Endothelial cell of umbilical vein (primary cell): ENCODE results near the gene AXIN2. TPM values are rescaled to one million over a fixed set of nuclear protein-coding genes. Genes with fewer than 3 reads are reported as not detected.

Experiments
- BruUV-seq: library from RNA; stranded (reverse); fragments of 400-500 nt; replicated peaks from 2 replicates; lab custom pipeline; 2021; lab: Mats Ljungman, UMichigan
- CTCF ChIA-PET: fragments of 300-600, 350-600 bp; sonication (Branson Sonifier 250); formaldehyde crosslinking; loops from one replicate; lab custom pipeline; 2021; ENCODE audit warnings: antibody characterized with exemption, inconsistent platforms; lab: Charles Lee
- POLR2A ChIA-PET: fragments of 300-600, 350-600 bp; sonication (Branson Sonifier 250); formaldehyde crosslinking; loops from one replicate; lab custom pipeline; 2021; ENCODE audit warnings: antibody characterized with exemption, inconsistent platforms; lab: Charles Lee
- DNase-seq: peaks from one replicate; pipeline ENCODE4 v3.0.0-alpha.2; 2011; ENCODE audit warnings: low read depth, low spot score
- FAIRE-seq: peaks from 2 replicates; lab custom pipeline; 2011; peaks lifted over from hg19 to GRCh38; lab: Jason Lieb, UNC
- H2AFZ ChIP-seq: 2 replicates; pipeline ENCODE4 v1.6.0; 2012; ENCODE audit warnings: low read depth, low read length, control low read depth, inconsistent platforms
- H3K27ac ChIP-seq: 2 replicates; pipeline ENCODE4 v1.5.1; 2011; ENCODE audit warnings: low read depth, mild to moderate bottlenecking, control low read depth, low read length, moderate library complexity; ENCODE audit not compliant: insufficient read depth
- H3K27me3 ChIP-seq, 2 experiments: 2 replicates each; pipeline versions ENCODE4 v1.6.0 to v1.6.1; 2011; ENCODE audit warnings: low read length in 2 of 2, mixed read lengths in 1 of 2; ENCODE audit not compliant: control insufficient read depth in 2 of 2, insufficient read depth in 2 of 2
- H3K36me3 ChIP-seq, 2 experiments: 2 replicates in 1 of 2; 3 replicates in 1 of 2; pipeline ENCODE4 v1.5.1; 2011; ENCODE audit warnings: low read length in 2 of 2, mild to moderate bottlenecking in 1 of 2, moderate library complexity in 1 of 2; ENCODE audit not compliant: control insufficient read depth in 2 of 2, insufficient read depth in 2 of 2; ENCODE audit errors: extremely low read depth in 1 of 2
- H3K4me1 ChIP-seq: 3 replicates; pipeline ENCODE4 v1.5.1; 2011; ENCODE audit warnings: mild to moderate bottlenecking, low read length; ENCODE audit not compliant: control insufficient read depth, insufficient read depth; ENCODE audit errors: extremely low read depth
- H3K4me2 ChIP-seq: 2 replicates; pipeline ENCODE4 v1.6.1; 2011; ENCODE audit warnings: low read length, control low read depth, mixed read lengths; ENCODE audit not compliant: insufficient read depth
- H3K4me3 ChIP-seq, 3 experiments: fragments of 200-600 bp in 1 of 3; sonication (generic), shearing (Covaris generic) in 1 of 3; replicated peaks in 1 of 3; 2 replicates each; pipeline ENCODE4 v1.5.1; 2011 to 2016; ENCODE audit warnings: control low read depth in 3 of 3, low read length in 3 of 3, mild to moderate bottlenecking in 2 of 3, inconsistent platforms in 1 of 3, low read depth in 1 of 3, moderate library complexity in 1 of 3; ENCODE audit not compliant: insufficient read depth in 1 of 3
- H3K79me2 ChIP-seq: 2 replicates; pipeline ENCODE4 v1.6.0; 2012; ENCODE audit warnings: low read length, inconsistent platforms; ENCODE audit not compliant: control insufficient read depth, insufficient read depth
- H3K9ac ChIP-seq: replicated peaks from 2 replicates; pipeline ENCODE3; 2011; ENCODE audit warnings: low read length, control low read depth; ENCODE audit not compliant: insufficient read depth; ENCODE audit errors: extremely low read depth
- H3K9me1 ChIP-seq: replicated peaks from 3 replicates; pipeline ENCODE4 v1.6.0; 2011; ENCODE audit warnings: mild to moderate bottlenecking, low read length; ENCODE audit not compliant: control insufficient read depth, insufficient read depth; ENCODE audit errors: extremely low read depth
- H3K9me3 ChIP-seq: replicated peaks from 2 replicates; pipeline ENCODE4 v1.5.1; 2012; ENCODE audit warnings: low read length, inconsistent platforms; ENCODE audit not compliant: control insufficient read depth, insufficient read depth
- H4K20me1 ChIP-seq: replicated peaks from 2 replicates; pipeline ENCODE3; 2011; ENCODE audit warnings: mild to moderate bottlenecking, low read length; ENCODE audit not compliant: control insufficient read depth, insufficient read depth; ENCODE audit errors: extremely low read depth
- EZH2 ChIP-seq: IDR thresholded peaks from 2 replicates; pipeline ENCODE4 v1.6.1; 2012; ENCODE audit warnings: borderline replicate concordance, low read depth, mild to moderate bottlenecking, moderate library complexity, low read length, inconsistent platforms; ENCODE audit not compliant: severe bottlenecking
- FOS ChIP-seq: IDR thresholded peaks from 2 replicates; pipeline ENCODE4 v1.6.1; 2011; ENCODE audit warnings: mild to moderate bottlenecking, low read length, moderate library complexity, borderline replicate concordance; ENCODE audit not compliant: insufficient read depth
- GATA2 ChIP-seq: IDR thresholded peaks from 2 replicates; pipeline ENCODE4 v1.7.0; 2011; ENCODE audit warnings: low read depth, mild to moderate bottlenecking, moderate library complexity, mixed read lengths, low read length; ENCODE audit not compliant: insufficient read length, insufficient read depth
- JUN ChIP-seq: IDR thresholded peaks from 2 replicates; pipeline ENCODE4 v1.6.1; 2011; ENCODE audit warnings: borderline replicate concordance, low read depth; ENCODE audit not compliant: insufficient read length, insufficient read depth
- MYC ChIP-seq: IDR thresholded peaks from one replicate; pipeline ENCODE4 v1.6.1; 2011; ENCODE audit warnings: mild to moderate bottlenecking, low read depth, low read length
- POLR2A ChIP-seq: IDR thresholded peaks from 2 replicates; pipeline ENCODE4 v1.6.1; 2012; ENCODE audit warnings: low read depth, mild to moderate bottlenecking, control low read depth, low read length
- POLR2AphosphoS5 ChIP-seq: IDR thresholded peaks from 2 replicates; pipeline ENCODE4 v1.6.1; 2012; ENCODE audit warnings: low read depth, mild to moderate bottlenecking, control low read depth, low read length, moderate library complexity; ENCODE audit not compliant: insufficient read depth
- dilution Hi-C: fragments of 300-500 bp; cut with MboI; formaldehyde crosslinking; loops from one replicate; pipeline ENCODE4 v1.15.0; 2019; ENCODE audit warnings: low sequenced_read_pairs; ENCODE audit not compliant: extremely low pct_ligation_motif_present
- intact Hi-C: fragments of 100-400 bp; cut with micrococcal nuclease; formaldehyde crosslinking; loops from one replicate; pipeline ENCODE4 v1.10.0; 2022
- polyA plus RNA-seq, 4 experiments: library from polyadenylated mRNA; depleted of rRNA in 3 of 4; stranded (reverse) in 3 of 4; unstranded in 1 of 4; fragments of >200 nt; gene quantifications; 2 replicates each; pipeline versions ENCODE4 v1.2.1 to v1.2.3, GENCODE V29; 2011 to 2012; ENCODE audit warnings: missing spikeins in 1 of 4
- total RNA-seq: library from RNA; stranded (reverse); gene quantifications from 2 replicates; pipeline ENCODE4 v1.2.3, GENCODE V29; 2021
- TF ChIP-seq, protein P1 (sequence below), 2 donors: IDR thresholded peaks; 1 replicate in 1 of 2; 2 replicates in 1 of 2; pipeline ENCODE4 v1.5.1; 2011; ENCODE audit warnings: low read length in 2 of 2, mild to moderate bottlenecking in 2 of 2, moderate library complexity in 2 of 2, control low read depth in 1 of 2, inconsistent platforms in 1 of 2, low read depth in 1 of 2; ENCODE audit not compliant: insufficient read depth in 1 of 2; ENCODE audit errors: extremely low read depth in 1 of 2
- TF ChIP-seq, protein P2 (sequence below): IDR thresholded peaks from 2 replicates; pipeline ENCODE4 v1.6.1; 2011; ENCODE audit not compliant: insufficient read depth, insufficient read length

The AXIN2 gene
- total and polyA plus RNA-seq, 2 donors (not counting 3 experiments of a cell fraction or from before 2014, with no cell fraction given) = 1.3 to 3.0 TPM

DNA sequence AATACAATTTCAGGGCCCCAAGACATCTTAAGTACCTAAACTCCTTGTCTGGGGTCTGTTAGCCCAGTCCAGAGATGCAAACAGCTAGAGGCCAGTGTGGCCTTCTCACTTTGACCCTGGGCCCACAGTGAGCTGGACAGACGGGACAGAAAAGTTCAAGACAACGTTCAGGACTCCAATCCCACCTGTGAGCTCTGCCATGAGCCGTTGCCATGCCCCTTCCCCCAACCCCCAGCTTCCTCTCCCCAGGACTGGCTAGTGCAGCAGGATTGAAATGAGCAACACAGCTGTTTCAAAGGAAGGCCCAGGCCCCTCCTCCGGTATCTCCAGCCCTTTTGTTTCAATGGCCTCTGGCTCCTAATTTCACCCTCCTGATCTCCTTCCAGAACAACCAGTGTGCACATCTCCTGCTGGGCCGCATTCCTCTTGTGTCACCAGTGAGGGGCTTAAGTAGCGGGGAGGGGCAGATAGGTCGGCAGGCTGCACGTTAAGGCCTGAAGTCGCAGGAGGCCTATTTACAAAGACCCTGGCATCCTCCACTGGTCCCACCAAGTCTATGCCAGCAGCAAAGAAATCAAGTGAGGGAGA lies 11.3 kb downstream of the AXIN2 start:
- no peak for FAIRE-seq
- H2AFZ ChIP-seq = no peak overlapping the region
- no peaks in the 10 kb centered on the region for H3K9me3 ChIP-seq
- H3K27me3 ChIP-seq = no peaks in the 10 kb centered on the region
- BruUV-seq = no TSS peak
- H3K36me3 ChIP-seq = no peaks in the 10 kb centered on the region
- H3K9ac ChIP-seq = no peak overlapping the region
- no peaks in the 10 kb centered on the region for H3K9me1 ChIP-seq
- H3K27ac ChIP-seq = no peak overlapping the region
- H3K4me2 ChIP-seq = no peak overlapping the region
- no peaks in the 10 kb centered on the region for H3K79me2 ChIP-seq
- H4K20me1 ChIP-seq = no peaks in the 10 kb centered on the region
- DNase-seq = no peak
- dilution Hi-C loops = no loop called here
- ChIA-PET POLR2A (no interaction called here), CTCF (interaction anchor here (1.4 to 1.6 kb wide), 2 partner anchors 9 to 255 kb away, joined by 3 to 4 read pairs; no protein-coding TSS in a partner anchor)
- no peaks in the 10 kb centered on the region for H3K4me1 ChIP-seq
- TF ChIP-seq GATA2 = no peak
- no peak overlapping the region for H3K4me3 ChIP-seq
- intact Hi-C loops = no loop called here

DNA sequence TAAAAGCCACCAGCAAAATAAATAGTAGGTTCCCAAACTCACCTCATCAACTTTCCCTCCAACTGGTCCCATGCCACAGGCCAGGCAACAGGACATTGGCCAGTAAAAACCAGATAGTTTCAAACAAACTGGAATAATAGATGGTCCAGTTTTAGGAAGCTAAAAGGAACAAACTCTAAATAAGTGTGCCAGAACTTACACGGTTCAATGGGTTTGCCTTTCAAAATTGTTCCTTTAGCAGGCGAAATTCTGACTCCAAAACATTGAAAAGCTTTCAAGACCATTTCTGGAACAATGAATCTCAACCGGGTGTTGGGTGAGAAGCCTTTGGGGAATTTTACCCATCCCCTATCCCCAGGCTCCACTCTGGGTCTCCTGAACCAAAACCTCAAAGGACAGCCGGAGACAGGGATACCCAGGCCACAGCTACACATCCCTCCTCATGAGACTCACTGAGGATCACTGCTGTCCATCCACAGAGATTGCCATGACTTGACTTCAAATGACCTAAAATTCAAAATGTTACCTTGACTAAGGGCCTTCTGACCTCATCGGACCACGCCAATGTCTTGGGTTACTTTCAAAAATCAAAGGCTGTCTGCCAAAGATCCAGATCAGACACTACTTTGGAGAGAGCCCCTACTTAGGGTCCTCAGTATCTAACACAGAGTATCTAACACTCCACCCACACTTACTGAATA lies 13.0 kb downstream of the AXIN2 start:
- no peak overlapping the region for H3K4me3 ChIP-seq
- no peak overlapping the region for H3K9ac ChIP-seq
- CTCF ChIA-PET = interaction anchor here (1.7 kb wide), 1 partner anchor 9 kb away, joined by 3 read pairs; no protein-coding TSS in a partner anchor
- FAIRE-seq (no peak), DNase-seq (no peak)
- no peak overlapping the region for H3K4me2 ChIP-seq
- BruUV-seq = no TSS peak
- H3K27ac ChIP-seq = no peak overlapping the region
- no peaks in the 10 kb centered on the region for H3K9me3 ChIP-seq
- H3K9me1 ChIP-seq = no peaks in the 10 kb centered on the region
- no peak for TF ChIP-seq MYC
- TF ChIP-seq, protein P1, sequence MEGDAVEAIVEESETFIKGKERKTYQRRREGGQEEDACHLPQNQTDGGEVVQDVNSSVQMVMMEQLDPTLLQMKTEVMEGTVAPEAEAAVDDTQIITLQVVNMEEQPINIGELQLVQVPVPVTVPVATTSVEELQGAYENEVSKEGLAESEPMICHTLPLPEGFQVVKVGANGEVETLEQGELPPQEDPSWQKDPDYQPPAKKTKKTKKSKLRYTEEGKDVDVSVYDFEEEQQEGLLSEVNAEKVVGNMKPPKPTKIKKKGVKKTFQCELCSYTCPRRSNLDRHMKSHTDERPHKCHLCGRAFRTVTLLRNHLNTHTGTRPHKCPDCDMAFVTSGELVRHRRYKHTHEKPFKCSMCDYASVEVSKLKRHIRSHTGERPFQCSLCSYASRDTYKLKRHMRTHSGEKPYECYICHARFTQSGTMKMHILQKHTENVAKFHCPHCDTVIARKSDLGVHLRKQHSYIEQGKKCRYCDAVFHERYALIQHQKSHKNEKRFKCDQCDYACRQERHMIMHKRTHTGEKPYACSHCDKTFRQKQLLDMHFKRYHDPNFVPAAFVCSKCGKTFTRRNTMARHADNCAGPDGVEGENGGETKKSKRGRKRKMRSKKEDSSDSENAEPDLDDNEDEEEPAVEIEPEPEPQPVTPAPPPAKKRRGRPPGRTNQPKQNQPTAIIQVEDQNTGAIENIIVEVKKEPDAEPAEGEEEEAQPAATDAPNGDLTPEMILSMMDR (IDR thresholded peaks at IDR 0.05; ENCODE audit: extremely low read depth in 1 of 2, insufficient read depth in 1 of 2, low read depth in 1 of 2, low read length in 2 of 2) = no peak
- TF ChIP-seq POLR2A = no peak
- TF ChIP-seq GATA2 = no peak
- no peak for TF ChIP-seq FOS
- TF ChIP-seq POLR2AphosphoS5 = no peak
- TF ChIP-seq JUN = no peak
- no peak for TF ChIP-seq EZH2
- TF ChIP-seq, protein P2, sequence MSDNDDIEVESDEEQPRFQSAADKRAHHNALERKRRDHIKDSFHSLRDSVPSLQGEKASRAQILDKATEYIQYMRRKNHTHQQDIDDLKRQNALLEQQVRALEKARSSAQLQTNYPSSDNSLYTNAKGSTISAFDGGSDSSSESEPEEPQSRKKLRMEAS = no peak
- no peaks in the 10 kb centered on the region for H3K4me1 ChIP-seq
- H3K36me3 ChIP-seq = no peaks in the 10 kb centered on the region
- H3K27me3 ChIP-seq = no peaks in the 10 kb centered on the region
- intact Hi-C loops = no loop called here
- POLR2A ChIA-PET = no interaction called here
- no peak overlapping the region for H2AFZ ChIP-seq
- no peaks in the 10 kb centered on the region for H3K79me2 ChIP-seq
- no peaks in the 10 kb centered on the region for H4K20me1 ChIP-seq
- dilution Hi-C loops = no loop called here
